Activated T-cell treated with anti-CD3 and anti-CD28 coated beads for 1 hour (primary cell): ENCODE measurements around the gene VSIG10.
A peak's percentile ranks its signal among the peaks of the same experiment; 100 is the strongest.
"Not testable (repeated sequence)": the region's sequence is repeated elsewhere in the genome, so short reads cannot be mapped to it uniquely, and the experiment has no call there.

Experiments used
- DNase-seq: peaks from one replicate; pipeline ENCODE4 v3.0.0-alpha.2; 2020; ENCODE audit warnings: low read depth

VSIG10 gene

GRCh38 chr12:118107011-118107410 lies 3.2 kb upstream of the VSIG10 start:
- no peak for DNase-seq

GRCh38 chr12:118103201-118103600 lies 610 bp downstream of the VSIG10 start:
- DNase-seq: no peak

GRCh38 chr12:118102609-118103008 lies 1.2 kb downstream of the VSIG10 start:
- no peak for DNase-seq

GRCh38 chr12:118102070-118102469 lies 1.7 kb downstream of the VSIG10 start:
- no peak for DNase-seq

- no peak for DNase-seq
Measured at GRCh38 chr12:118101051-118101450, 2.8 kb downstream of the VSIG10 start.

- no peak for DNase-seq
Measured at GRCh38 chr12:118098911-118099671, 4.7 kb downstream of the VSIG10 start.

- no peak for DNase-seq
Measured at GRCh38 chr12:118098401-118098800, 5.4 kb downstream of the VSIG10 start.

- DNase-seq: no peak
Measured at GRCh38 chr12:118094039-118094438, 9.8 kb downstream of the VSIG10 start.

GRCh38 chr12:118089782-118090181 lies 14.0 kb downstream of the VSIG10 start:
- no peak for DNase-seq

GRCh38 chr12:118082161-118082560 lies 21.6 kb downstream of the VSIG10 start:
- no peak for DNase-seq

- DNase-seq: not testable (repeated sequence)
Measured at GRCh38 chr12:118081521-118081920, 22.3 kb downstream of the VSIG10 start.

- DNase-seq: no peak
Measured at GRCh38 chr12:118073768-118074167, 30.0 kb downstream of the VSIG10 start.

GRCh38 chr12:118070650-118071049 lies 33.2 kb downstream of the VSIG10 start:
- no peak for DNase-seq

GRCh38 chr12:118068445-118068844 lies 35.4 kb downstream of the VSIG10 start:
- DNase-seq: no peak

GRCh38 chr12:118065380-118065779 lies 38.4 kb downstream of the VSIG10 start:
- no peak for DNase-seq

- DNase-seq: no peak
Measured at GRCh38 chr12:118064608-118065007, 39.2 kb downstream of the VSIG10 start.

GRCh38 chr12:118063576-118064391 lies 40.0 kb downstream of the VSIG10 start:
- DNase-seq: no peak

- no peak for DNase-seq
Measured at GRCh38 chr12:118061873-118062843, 41.7 kb downstream of the VSIG10 start.

- peak; percentile 39 for DNase-seq
Measured at GRCh38 chr12:118061011-118061872, 42.6 kb downstream of the VSIG10 start, which contains the start of gene WSB2. Gene WSB2, minus strand, starts transcription at chr12:118061179. Its CDS starts 131 bp downstream, at chr12:118061048.

- DNase-seq: no peak
Measured at GRCh38 chr12:118060301-118061010, 43.4 kb downstream of the VSIG10 start.
